ENCODE measurements around the gene BEST4.
A peak's percentile ranks its signal among the peaks of the same experiment; 100 is the strongest.

GRCh38 chr1:44775930-44776729, 11.8 kb downstream of the BEST4 start:
- no peak for TF ChIP-seq CTCF (IDR thresholded peaks at IDR 0.05 in 4 of 5, conservative IDR thresholded peaks at IDR 0.05 in 1 of 5)
- TF ChIP-seq POLR2A (IDR thresholded peaks at IDR 0.05): peak in 1 of 2 donors; percentile 5
